ENCODE measurements around the gene LIPT2. TPM values are rescaled to one million over a fixed set of nuclear protein-coding genes. Genes with fewer than 3 reads are reported as not detected.
A peak's percentile ranks its signal among the peaks of the same experiment; 100 is the strongest.
"Not testable (repeated sequence)": the region's sequence is repeated elsewhere in the genome, so short reads cannot be mapped to it uniquely, and the experiment has no call there.

Gene LIPT2
- total RNA-seq (2014; rRNA removed; shearing (Covaris generic)), result 9.4 and 26.9 TPM in 2 replicates

DNA sequence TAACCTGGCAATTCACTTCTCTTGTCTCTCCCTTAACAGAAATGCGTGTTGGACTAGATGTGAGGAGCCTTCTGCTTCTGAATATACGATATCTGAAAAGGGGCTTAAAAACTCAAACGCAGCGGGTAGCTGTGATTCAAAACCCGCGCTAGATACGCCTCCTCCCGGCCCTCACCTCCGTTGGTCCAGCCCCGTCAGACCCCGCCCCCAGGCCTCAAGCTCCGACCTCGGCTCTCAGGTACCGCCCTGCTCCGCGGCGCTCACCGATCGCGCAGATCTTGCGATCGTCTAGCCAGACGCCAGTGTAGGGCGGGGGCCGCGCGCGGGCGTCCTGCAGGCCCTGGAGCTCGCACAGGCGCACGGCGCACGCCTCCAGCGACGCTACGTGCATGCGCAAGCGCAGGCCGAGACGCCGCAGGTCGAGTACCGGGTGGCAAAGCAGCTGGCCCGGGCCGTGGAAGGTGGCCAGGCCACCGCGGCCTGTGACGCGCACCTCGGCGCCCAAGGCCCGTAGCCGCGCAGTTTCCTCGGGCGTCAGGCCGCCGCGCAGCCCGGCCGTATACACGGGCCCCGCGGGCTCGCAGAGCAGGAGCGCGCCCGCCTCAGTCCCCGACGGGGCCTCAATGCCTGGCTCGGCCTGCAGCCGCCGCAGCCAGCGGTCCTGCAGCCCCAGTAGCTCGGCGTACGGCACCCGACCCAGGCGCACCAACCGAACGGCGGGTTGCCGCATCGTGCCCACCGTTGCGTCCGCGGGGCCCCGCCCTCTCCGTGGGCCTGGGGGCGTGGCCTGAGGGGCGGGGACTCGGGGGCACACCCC is at the start of gene LIPT2:
Gene LIPT2 (minus strand): TSS at position 751 of the 817 bp plus-strand sequence. CDS start 21 bp downstream, at position 730.
- in situ Hi-C loops (cut with HindIII; ENCODE audit: low sequenced_read_pairs), result no loop called here
- DNase-seq (ENCODE audit: low spot score), result peak; percentile 98

DNA sequence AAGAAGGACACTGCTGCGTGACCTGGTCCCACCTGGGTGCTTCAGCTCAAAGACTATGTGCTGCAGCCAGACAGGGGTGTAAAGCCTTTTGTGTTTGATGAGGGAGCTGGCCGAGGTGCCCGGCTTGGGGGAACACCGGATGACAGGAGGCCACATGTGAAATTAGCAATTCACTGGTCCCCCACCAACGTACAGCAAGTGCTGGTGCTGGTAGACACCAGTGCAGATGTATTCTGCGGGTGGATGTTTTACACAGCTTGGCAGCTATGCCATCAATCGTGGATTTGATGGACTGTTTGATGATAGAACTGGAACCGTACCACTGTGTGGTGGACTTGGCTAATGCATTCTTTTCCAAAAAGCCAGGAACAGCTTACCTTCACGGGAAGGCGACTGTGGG is 47.9 kb upstream of the LIPT2 start:
- no peak for DNase-seq (ENCODE audit: low spot score)
- in situ Hi-C loops (cut with HindIII; ENCODE audit: low sequenced_read_pairs), result no loop called here

DNA sequence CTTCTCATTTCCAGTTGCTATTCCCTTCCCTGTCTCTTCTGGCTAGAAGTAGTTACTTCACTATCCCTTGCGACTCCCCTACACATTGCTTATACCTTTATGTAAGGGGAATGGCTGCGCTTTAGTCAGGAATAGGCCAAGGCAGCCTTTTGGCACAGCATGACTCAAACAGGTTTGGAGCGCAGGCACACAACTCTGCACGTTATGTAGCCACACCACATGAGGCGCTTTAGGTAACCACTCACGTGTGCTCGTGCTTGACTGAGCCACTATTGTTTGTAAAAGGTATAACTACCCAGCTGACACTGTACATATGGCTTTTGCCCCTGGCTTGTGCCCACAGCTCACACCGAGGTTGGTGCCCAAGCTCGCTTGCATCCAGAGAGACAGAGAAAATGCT is 46.7 kb upstream of the LIPT2 start:
- in situ Hi-C loops (cut with HindIII; ENCODE audit: low sequenced_read_pairs), result no loop called here
- DNase-seq (ENCODE audit: low spot score), result no peak

DNA sequence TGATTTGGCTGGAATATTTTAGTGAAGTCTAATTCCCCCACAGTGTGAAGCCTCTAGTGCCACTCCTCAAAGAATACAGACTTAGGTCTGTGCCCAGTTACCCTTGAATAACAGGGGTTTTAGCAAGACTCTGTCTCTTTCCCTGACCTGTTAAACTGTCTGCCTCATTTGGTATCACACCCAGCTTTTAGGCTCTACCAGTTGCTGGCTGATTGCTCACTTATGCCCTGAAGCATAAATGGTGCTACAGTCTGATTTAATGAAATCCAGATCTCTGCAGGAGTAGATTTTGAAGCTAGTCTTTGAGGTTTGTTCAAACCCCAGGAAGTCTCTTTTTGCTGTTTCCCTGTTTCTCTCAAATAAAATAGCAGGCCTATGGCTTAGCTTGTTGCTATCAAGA is 45.2 kb upstream of the LIPT2 start:
- DNase-seq (ENCODE audit: low spot score), result no peak
- in situ Hi-C loops (cut with HindIII; ENCODE audit: low sequenced_read_pairs), result no loop called here

DNA sequence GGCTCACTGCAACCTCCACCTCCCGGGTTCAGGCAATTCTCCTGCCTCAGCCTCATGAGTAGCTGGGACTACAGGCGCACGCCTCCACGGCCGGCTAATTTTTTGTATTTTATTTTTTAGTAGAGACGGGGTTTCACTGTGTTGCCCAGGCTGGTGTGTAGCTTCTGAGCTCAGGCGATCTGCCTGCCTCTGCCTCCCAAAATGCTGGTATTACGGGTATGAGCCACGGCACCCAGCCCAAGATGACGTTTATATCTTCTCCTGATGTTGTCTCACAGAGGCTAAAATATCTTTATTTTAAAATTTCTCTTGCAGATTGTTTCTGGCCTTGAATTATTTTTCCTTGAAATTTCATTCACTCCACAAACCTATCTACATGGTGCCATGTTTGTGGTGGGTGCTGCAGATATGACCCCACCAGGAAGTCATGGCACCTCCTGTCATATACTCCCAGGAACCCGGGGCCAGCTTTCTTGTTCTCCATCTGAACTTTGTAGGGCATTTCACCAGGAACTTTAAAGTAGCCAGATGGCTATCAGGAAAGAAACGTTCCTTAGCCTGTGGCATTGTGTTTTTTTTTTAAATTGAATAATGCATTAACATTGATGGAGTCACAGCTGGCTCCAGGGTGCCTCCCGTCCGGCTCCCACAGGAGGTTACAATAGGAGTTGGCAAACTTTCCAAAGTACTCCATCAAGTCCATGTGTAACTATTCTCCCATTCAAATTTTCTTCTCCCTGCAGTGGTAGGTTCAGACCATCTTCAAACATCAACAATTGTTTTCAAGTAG is 42.0 kb upstream of the LIPT2 start:
- in situ Hi-C loops (cut with HindIII; ENCODE audit: low sequenced_read_pairs), result no loop called here
- DNase-seq (ENCODE audit: low spot score), result no peak

DNA sequence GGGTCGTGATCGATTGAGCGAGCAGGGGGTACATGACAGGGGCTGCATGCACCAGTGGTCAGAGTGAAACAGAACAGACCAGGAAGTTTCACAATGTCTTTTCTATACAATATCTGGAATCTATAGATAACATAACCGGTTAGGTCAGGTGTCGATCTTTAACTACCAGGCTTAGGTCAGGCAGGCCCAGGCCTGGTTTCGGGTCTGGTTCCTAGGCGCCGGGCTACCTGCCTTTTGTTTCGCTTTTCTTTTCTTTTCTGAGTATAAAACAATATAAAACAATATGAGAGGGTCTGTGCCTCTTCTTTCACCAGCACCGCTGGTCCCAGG is 41.4 kb upstream of the LIPT2 start:
- in situ Hi-C loops (cut with HindIII; ENCODE audit: low sequenced_read_pairs); DNase-seq (ENCODE audit: low spot score): not testable (repeated sequence)

DNA sequence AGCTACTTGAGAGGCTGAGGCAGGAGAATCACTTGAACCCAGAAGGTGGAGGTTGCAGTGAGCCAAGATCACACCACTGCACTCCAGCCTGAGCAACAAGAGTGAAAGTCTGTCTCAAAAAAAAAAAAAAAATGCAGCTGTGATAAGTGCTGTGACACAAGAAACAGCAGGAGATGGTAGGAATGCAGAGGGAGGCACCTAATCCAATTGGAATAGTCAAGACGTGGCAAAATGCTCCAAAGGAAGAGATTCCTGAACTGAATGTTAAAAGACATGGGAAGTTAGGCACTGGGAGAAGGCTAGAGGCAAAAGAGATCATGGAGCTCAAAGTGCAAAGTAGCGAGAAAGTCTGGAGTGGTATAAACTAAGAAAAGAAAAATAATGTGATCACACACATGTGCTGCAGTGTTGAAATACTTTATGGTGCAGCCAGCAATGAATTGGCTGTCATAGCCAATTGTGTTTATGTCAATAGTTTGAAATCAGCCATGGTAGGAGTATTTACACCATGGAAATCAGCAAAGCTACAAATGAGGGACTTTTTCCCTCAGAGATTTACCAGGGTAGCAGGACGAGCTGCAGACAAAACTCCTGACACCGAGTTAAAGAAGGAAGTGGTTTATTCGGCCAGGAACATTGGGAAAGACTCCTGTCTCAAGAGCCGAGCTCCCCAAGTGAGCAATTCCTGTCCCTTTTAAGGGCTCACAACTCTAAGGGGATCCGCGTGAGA is 40.9 kb upstream of the LIPT2 start:
- in situ Hi-C loops (cut with HindIII; ENCODE audit: low sequenced_read_pairs), result no loop called here
- no peak for DNase-seq (ENCODE audit: low spot score)

DNA sequence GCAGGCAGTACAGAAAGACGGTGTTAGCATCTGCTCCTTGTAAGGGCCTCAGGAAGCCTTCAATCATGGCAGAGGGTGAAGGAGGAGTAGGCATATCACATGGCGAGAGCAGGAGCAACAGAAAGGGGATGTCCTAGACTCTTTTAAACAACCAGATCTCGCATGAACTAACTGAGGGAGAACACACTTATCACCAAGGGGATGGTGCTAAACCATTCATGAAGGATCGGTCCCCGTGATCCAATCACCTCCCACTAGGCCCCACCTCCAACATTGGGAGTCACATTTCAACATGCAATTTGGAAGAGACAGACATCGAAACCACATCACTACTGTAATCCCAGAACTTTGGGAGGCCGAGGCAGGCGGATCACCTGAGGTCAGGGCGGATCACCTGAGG is 39.9 kb upstream of the LIPT2 start:
- in situ Hi-C loops (cut with HindIII; ENCODE audit: low sequenced_read_pairs), result no loop called here
- DNase-seq (ENCODE audit: low spot score), result no peak

DNA sequence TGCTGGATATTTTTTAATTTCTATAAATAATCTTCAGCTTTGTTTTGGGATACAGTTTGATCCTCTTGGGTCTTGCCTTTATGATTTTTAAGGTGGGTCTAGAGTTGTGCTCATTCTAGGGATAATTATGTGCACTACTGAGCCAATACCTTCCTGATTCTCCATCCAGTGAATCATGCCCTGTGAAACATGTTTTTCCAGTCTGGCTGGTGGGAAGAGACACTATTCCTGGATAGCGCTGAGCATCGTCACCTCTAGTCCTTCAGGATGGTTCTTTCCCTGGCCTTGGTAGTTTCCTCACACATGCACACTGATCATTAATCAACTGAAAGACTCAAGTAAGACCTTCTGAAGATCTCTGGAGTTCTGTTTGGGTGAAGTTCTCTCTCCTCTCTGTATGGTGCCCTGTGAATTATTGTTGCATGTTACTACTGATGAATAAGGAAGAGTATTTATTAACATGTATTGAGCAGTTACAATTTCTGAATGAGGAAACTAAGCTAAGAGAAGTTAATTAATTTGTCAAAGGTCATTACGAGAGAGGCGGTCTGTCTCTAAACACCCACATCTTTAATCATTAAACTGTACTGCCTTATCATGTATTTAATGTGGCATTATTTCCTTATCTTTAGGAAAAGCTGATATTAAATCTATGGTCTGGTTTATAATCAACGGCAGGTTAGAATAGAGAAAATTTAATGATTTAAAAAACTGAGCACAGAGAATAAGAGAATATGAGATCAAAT is 39.1 kb upstream of the LIPT2 start:
- in situ Hi-C loops (cut with HindIII; ENCODE audit: low sequenced_read_pairs), result no loop called here

DNA sequence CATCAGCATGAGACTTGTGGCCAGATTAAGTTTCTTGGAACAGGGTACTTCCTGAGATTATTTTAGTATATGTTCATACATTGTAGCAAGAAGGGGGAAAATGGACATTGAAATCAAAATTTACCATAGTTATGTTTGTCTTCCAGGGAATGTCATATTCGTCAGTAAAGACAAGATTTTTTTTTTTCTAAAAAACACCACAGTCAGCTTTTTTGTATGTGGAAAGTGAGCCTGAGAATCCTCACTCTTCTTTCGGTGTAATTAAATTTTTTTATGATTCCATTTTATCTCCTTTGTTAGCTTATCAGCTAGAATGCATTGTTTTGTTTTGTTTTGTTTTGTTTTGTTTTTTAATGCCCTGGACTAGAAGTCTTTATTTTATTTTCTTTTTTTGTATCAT is 31.5 kb upstream of the LIPT2 start:
- in situ Hi-C loops (cut with HindIII; ENCODE audit: low sequenced_read_pairs), result no loop called here
- no peak for DNase-seq (ENCODE audit: low spot score)

More for the DNA sequence above, 39.1 kb upstream of the LIPT2 start:
- DNase-seq (ENCODE audit: low spot score), result no peak

DNA sequence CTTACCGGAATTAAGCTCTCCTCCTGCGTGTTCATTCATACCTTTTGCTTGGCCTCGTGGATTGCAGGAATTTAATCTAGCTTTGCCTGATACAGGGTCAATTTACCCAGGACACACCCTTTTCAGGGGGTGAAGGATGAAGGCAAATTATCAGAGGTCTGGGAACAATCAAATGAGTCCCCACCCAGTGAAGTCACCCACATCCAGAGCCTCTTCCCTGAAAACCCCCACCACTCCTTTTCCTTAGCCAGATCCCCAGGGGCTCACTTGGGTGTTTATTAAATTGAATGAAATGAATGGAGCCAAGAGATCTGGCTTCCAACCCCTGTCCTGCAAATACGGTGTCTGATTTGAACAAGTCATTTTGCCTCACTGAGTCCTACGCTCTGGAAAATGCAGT is 31.0 kb upstream of the LIPT2 start:
- in situ Hi-C loops (cut with HindIII; ENCODE audit: low sequenced_read_pairs), result no loop called here
- no peak for DNase-seq (ENCODE audit: low spot score)

DNA sequence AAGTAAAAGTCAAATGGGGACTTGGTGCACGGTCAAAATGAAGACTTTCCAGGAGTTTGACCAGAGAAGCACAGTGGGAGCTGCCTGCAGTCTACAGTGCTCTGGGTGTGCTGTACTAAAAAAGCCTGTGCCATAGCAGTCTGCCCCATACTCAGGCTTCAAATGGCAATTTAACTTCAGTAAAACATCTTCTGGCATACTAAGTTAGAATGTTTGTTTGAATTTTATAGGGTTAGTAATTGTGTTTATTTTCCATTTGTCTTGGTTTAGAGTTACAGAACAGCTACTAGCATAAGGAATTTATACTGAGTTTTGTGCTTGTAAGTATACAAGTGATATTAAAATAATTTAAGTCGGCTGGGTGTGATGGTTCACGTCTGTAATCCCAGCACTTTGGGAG is 29.3 kb upstream of the LIPT2 start:
- DNase-seq (ENCODE audit: low spot score), result no peak
- in situ Hi-C loops (cut with HindIII; ENCODE audit: low sequenced_read_pairs), result no loop called here

DNA sequence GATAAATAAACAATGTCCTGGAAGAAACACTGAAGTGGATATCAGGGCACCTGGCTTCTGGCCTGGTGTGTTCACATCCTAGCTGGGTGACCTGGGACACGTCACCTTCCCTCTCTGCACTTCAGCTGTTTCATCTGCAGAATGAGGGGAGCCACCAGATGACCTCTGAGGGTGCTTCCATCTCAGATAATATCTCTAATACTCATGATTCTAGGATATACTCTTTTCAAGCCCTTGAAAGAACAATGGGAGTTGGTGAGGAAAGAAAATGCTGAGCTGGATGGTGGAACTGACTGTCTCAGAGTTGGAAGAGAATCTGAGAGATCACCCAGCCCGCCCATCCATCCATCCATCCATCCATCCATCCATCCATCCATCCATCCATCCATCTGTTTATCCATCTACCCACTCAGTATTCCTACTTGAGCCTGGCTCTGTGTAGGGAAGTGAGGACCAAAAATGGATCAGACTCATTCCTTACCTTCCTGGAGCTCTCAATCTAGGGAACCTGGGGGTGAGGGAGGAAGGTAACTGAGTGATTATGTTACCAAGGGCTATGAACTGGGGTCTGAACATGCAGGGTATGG is 28.2 kb upstream of the LIPT2 start:
- in situ Hi-C loops (cut with HindIII; ENCODE audit: low sequenced_read_pairs), result no loop called here
- DNase-seq (ENCODE audit: low spot score), result no peak

DNA sequence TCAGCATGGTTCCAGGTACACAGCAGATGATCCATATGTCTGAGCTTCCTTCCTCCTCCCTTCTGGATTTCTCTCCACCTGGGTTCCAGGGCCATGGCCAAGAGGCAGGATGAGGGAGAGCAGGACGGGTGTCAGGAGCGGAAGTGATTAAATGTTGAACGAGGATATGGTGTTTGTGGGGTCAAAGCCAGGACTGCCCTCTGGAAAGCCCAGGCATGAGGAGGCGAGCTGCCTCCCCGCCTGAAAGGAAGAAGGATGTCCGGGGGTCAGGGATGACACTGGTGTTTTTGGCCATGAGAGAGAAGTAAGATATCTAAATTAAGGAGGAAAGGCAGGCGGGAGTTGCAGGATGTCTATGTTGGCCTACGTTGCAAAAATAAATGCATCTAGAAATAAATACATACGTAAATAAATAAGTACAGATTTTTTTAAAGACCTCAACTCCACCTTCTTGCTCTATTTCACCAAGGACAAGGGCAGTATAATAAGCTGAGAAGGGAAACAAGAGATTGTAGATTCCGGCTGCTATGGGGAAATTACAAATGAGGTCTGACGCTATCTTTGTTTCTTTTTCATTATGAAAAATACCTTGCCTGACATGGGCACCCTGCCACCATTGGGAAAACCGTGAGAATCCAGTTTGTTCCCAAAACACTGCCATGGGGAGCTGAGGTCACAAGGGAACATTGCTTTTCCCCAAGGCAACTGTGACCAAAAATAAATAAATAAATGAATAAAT is 27.6 kb upstream of the LIPT2 start:
- DNase-seq (ENCODE audit: low spot score), result no peak
- in situ Hi-C loops (cut with HindIII; ENCODE audit: low sequenced_read_pairs), result no loop called here

DNA sequence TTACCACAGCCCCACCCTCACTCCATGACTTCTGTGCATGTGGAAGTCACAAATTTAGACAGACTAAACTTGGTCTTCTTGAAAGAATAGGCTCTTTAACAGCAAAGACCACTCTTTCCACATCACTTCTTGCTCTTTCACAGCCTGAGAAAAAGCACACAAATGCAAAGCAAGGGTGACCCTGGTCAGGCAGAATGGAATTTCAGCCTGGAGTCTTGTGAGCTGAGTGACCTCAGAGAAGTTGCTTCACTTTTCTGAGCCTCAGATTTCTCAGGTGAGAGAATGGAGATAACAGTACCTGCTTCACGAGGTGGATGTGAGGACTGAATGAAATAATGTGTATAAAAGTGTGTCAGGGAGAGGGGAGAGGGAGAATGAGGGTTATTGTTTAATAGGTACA is 26.8 kb upstream of the LIPT2 start:
- in situ Hi-C loops (cut with HindIII; ENCODE audit: low sequenced_read_pairs), result no loop called here
- DNase-seq (ENCODE audit: low spot score), result no peak

DNA sequence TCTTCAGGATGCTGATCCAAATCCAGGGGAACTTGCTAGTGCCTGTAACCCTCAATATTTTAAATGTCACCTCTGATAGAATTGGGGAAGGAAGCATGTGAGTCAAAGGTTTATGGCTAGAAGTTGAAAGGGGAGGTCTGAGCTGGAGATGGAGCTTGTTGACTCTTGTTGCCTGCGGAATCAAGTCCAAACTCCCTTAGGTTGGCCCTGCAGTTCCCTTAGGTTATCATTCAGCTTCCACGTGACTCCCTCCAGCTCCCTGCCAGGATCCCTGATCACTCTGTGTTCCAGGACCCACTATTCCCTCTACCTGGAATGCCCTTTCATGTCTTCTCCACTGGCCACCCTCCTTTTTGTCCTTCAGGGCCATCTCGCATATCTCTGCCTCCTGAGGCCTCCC is 26.2 kb upstream of the LIPT2 start:
- in situ Hi-C loops (cut with HindIII; ENCODE audit: low sequenced_read_pairs), result no loop called here
- no peak for DNase-seq (ENCODE audit: low spot score)

DNA sequence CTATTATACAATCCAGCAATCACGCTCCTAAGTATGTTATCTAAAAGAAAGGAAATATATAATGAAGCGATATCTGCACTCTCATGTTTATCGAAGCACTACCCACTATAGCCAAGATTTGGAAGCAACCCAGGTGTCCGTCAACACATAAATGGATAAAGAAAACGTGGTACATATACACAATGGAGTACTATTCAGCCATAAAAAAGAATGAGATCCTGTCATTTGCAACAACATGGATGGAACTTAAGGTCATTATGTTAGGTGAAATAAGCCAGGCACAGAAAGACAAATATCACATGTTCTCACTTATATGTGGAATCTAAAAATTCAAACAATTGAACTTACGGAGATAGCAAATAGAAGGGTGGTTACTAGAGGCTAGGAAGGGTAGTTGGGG is 24.1 kb upstream of the LIPT2 start:
- in situ Hi-C loops (cut with HindIII; ENCODE audit: low sequenced_read_pairs); DNase-seq (ENCODE audit: low spot score): not testable (repeated sequence)

DNA sequence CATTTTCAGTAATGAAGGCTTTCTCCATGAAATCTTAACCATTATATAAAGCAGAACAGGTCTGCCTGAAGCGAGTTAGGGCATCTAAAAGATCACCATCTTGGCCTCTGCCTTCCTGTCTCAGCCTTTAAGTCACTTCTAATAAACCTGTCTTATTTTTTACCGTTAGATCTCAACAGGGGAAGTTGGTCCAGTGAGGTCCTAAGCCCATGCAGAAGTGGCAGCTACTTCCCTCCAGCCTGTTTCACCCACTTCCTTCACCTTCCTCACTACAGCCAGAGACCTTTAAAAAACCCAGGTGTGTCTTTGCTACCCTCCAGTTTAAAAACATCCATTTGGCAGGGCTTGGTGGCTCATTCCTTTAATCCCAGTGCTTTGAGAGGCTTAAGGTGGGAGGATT is 14.1 kb upstream of the LIPT2 start:
- no peak for DNase-seq (ENCODE audit: low spot score)

More for the DNA sequence above, 14.1 kb upstream of the LIPT2 start:
- in situ Hi-C loops (cut with HindIII; ENCODE audit: low sequenced_read_pairs), result no loop called here
